Kidney epithelial cell (primary cell): Measurements from ENCODE around the gene SPHK1. TPM values are rescaled to one million over a fixed set of nuclear protein-coding genes. Genes with fewer than 3 reads are reported as not detected.

Experiments
- DNase-seq: peaks from one replicate; pipeline ENCODE4 v3.0.0-alpha.2; 2010; ENCODE audit warnings: low read depth
- H3K27me3 ChIP-seq: 2 replicates; pipeline ENCODE4 v1.6.0; 2011; ENCODE audit warnings: low read length; ENCODE audit not compliant: control insufficient read depth, insufficient read depth
- H3K36me3 ChIP-seq: 2 replicates; pipeline ENCODE4 v1.5.1; 2011; ENCODE audit warnings: low read length; ENCODE audit not compliant: control insufficient read depth, insufficient read depth
- H3K4me3 ChIP-seq: 2 replicates; pipeline ENCODE4 v1.5.1; 2011; ENCODE audit warnings: low read depth, mild to moderate bottlenecking, control low read depth, low read length
- CTCF ChIP-seq: IDR thresholded peaks from 2 replicates; pipeline ENCODE4 v1.5.1; 2011; ENCODE audit warnings: mild to moderate bottlenecking, moderate library complexity, low read length, control low read depth, inconsistent platforms; ENCODE audit not compliant: insufficient read depth, poor library complexity, severe bottlenecking
- total RNA-seq: library from RNA; depleted of rRNA; stranded (reverse); fragments of >200 nt; gene quantifications from 2 replicates; pipeline ENCODE4 v1.2.3, GENCODE V29; 2015

Gene SPHK1
- total RNA-seq, 1 donor from 2014 or later: 165 TPM

DNA sequence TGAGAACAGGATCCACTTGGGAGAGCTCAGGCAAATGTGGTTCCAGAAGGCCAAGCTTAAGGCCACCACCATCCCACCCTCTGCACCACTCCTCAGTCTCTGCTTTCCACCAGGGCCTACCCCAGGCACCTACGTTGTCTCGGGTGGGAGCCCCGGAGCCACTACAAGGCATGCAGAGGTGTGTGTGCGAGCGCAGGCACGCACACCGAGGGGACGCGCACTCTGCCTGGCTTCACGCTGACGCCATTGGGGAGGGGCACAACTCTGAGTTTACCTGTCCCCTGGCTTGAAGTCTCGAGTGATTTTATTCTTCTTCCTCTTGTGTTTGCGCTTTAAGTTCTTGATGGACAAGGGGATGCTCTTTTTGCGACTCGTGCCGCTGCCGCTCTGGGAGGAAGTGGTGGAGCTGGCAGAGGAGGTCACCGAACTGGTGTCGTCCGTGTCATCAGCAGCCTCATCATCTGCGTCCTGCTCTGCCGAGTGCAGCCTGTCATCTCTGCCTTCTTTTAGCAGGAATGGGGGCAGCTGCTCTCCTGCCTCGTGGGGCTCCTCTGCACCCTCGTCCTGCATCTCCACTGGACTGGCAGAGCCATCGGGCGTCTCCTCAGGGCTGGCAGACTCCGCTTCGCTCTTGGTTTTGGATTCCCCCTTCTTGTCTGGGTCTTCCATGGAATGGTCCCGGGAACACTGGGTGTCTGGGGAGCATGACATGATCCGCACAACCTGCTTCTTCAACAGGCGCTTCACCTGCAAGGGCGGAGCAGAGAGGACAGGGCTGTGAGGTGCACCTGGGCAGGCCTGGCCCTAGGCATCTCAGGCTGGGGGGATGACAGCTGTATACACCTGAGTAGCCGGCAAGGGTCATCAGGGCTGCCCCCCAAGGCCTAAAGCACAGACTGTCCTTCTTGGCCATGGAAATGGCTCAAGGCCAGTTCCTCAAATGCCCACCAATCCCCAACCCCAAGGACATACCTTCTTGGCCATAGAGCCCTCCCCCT is 15.1 kb downstream of the SPHK1 start:
- Histone ChIP-seq H3K4me3 (no peak overlapping the region), H3K36me3 (peaks cover 5% of the 10 kb centered on the region), H3K27me3 (no peaks in the 10 kb centered on the region)
- TF ChIP-seq CTCF: no peak
- DNase-seq: no peak

- no peak for DNase-seq
- Histone ChIP-seq H3K36me3 (peaks cover 5% of the 10 kb centered on the region), H3K4me3 (no peak overlapping the region), H3K27me3 (no peaks in the 10 kb centered on the region)
- TF ChIP-seq CTCF: no peak
Observed at GRCh38 chr17:76402711-76403110, 18.3 kb downstream of the SPHK1 start.

- H3K36me3 ChIP-seq: peaks cover 2% of the 10 kb centered on the region
Observed at GRCh38 chr17:76404256-76404655, 19.8 kb downstream of the SPHK1 start.

GRCh38 chr17:76404976-76405563 is 20.7 kb downstream of the SPHK1 start:
- DNase-seq: no peak
- H3K36me3 ChIP-seq: no peaks in the 10 kb centered on the region
- no peak overlapping the region for H3K4me3 ChIP-seq
- TF ChIP-seq CTCF: no peak
- H3K27me3 ChIP-seq: no peaks in the 10 kb centered on the region

More at GRCh38 chr17:76404256-76404655, 19.8 kb downstream of the SPHK1 start:
- no peak for TF ChIP-seq CTCF
- Histone ChIP-seq H3K4me3 (no peak overlapping the region), H3K27me3 (no peaks in the 10 kb centered on the region)
- DNase-seq: no peak

DNA sequence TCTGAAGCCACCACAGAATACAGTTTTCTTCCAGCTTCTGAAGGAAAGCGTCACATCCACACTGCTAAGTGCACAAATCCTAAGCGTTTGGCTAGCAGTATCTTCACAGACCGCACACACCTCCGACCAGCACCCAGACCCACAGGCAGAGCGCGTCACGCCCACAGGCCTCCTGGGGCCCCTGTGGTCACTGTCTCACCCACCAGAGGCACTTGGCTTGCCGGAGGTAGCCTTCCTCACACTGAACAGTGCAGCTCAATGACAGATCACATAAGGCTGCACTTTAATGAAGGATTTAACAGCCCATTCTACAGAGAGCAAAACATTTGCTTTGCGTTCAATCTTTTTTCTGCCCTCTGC is 21.2 kb downstream of the SPHK1 start:
- TF ChIP-seq CTCF: no peak
- Histone ChIP-seq H3K27me3 (no peaks in the 10 kb centered on the region), H3K4me3 (no peak overlapping the region), H3K36me3 (no peaks in the 10 kb centered on the region)
- DNase-seq: no peak
